GM12878 (cell line): Measurements from ENCODE around the gene RPS23. TPM values are rescaled to one million over a fixed set of nuclear protein-coding genes. Genes with fewer than 3 reads are reported as not detected.

Source experiments
- CREB1 ChIP-seq: IDR thresholded peaks from 2 replicates; pipeline ENCODE4 v1.6.1; 2012; ENCODE audit warnings: low read depth, mild to moderate bottlenecking, inconsistent platforms
- CUX1 ChIP-seq: IDR thresholded peaks from 2 replicates; pipeline ENCODE4 v1.6.1; 2012; ENCODE audit warnings: improper control_type of control experiment, low read depth, low read length; ENCODE audit not compliant: insufficient replicate concordance
- HDAC2 ChIP-seq: fragments of 200-600 bp; sonication (generic); IDR thresholded peaks from 2 replicates; pipeline ENCODE4 v1.6.1; 2017
- MEF2B ChIP-seq: fragments of 450-650 bp; IDR thresholded peaks from 2 replicates; pipeline ENCODE4 v1.6.1; 2018; ENCODE audit warnings: mild to moderate bottlenecking, moderate library complexity; ENCODE audit not compliant: partially characterized antibody, poor library complexity, severe bottlenecking
- MTA2 ChIP-seq: fragments of 450-650 bp; IDR thresholded peaks from 2 replicates; pipeline ENCODE4 v1.6.1; 2016; ENCODE audit warnings: low read depth, mild to moderate bottlenecking, moderate library complexity
- PAX8 ChIP-seq: fragments of 450-650 bp; IDR thresholded peaks from 2 replicates; pipeline ENCODE4 v1.6.1; 2017; ENCODE audit warnings: mild to moderate bottlenecking, moderate library complexity
- PKNOX1 ChIP-seq: fragments of 450-650 bp; IDR thresholded peaks from 2 replicates; pipeline ENCODE4 v1.6.1; 2016; ENCODE audit warnings: mild to moderate bottlenecking
- POU2F2 ChIP-seq: IDR thresholded peaks from 3 replicates; pipeline ENCODE4 v1.6.1; 2011; ENCODE audit warnings: low read depth, mild to moderate bottlenecking, low read length, borderline replicate concordance
- RB1 ChIP-seq: fragments of 450-650 bp; formaldehyde crosslinking; IDR thresholded peaks from 2 replicates; pipeline ENCODE4 v1.6.1; 2017; ENCODE audit warnings: mild to moderate bottlenecking, borderline replicate concordance
- RBBP5 ChIP-seq: fragments of 200-600 bp; sonication (generic); conservative IDR thresholded peaks from 2 replicates; pipeline ENCODE4 v1.6.1; 2016
- RCOR1 ChIP-seq: conservative IDR thresholded peaks from 2 replicates; pipeline ENCODE4 v1.6.1; 2012; ENCODE audit warnings: low read depth, low read length, improper control_type of control experiment
- RELA ChIP-seq: fragments of 450-650 bp; IDR thresholded peaks from 2 replicates; pipeline ENCODE4 v1.8.0; 2014; ENCODE audit warnings: borderline replicate concordance; ENCODE audit not compliant: partially characterized antibody
- SIN3A ChIP-seq: IDR thresholded peaks from 2 replicates; pipeline ENCODE4 v1.6.1; 2012; ENCODE audit warnings: low read depth, low read length, improper control_type of control experiment
- SREBF1 ChIP-seq: IDR thresholded peaks from 2 replicates; pipeline ENCODE4 v1.6.1; 2012; ENCODE audit warnings: mild to moderate bottlenecking, low read length
- SUZ12 ChIP-seq: fragments of 200-600 bp; sonication (generic); IDR thresholded peaks from one replicate; pipeline ENCODE4 v1.6.1; 2018; ENCODE audit warnings: antibody characterized with exemption, mild to moderate bottlenecking; ENCODE audit not compliant: unreplicated experiment
- TBL1XR1 ChIP-seq: IDR thresholded peaks from 2 replicates; pipeline ENCODE4 v1.6.1; 2012; ENCODE audit warnings: low read depth, low read length, improper control_type of control experiment
- TCF12 ChIP-seq: IDR thresholded peaks from 2 replicates; pipeline ENCODE4 v1.6.1; 2011; ENCODE audit warnings: low read depth, mild to moderate bottlenecking, low read length
- YBX1 ChIP-seq: fragments of 450-650 bp; IDR thresholded peaks from 2 replicates; pipeline ENCODE4 v1.6.1; 2016; ENCODE audit warnings: antibody characterized with exemption
- ZBED1 ChIP-seq: IDR thresholded peaks from 2 replicates; pipeline ENCODE4 v1.6.1; 2016; ENCODE audit warnings: borderline replicate concordance
- ZBTB11 ChIP-seq: fragments of 450-650 bp; formaldehyde crosslinking; IDR thresholded peaks from 2 replicates; pipeline ENCODE4 v1.5.0; 2022; ENCODE audit warnings: mild to moderate bottlenecking, missing genetic modification characterization
- polyA plus RNA-seq, 11 experiments: library from polyadenylated mRNA; depleted of rRNA in 4 of 11; unstranded in 6 of 11; stranded (reverse) in 5 of 11; fragments of >200 nt; fragmentation: Nextera tagmentation in 4 of 11; fragmentation: Illumina TruSeq in 1 of 11; extraction: Ambion mirVana in 4 of 11; extraction: Trizol in 1 of 11; gene quantifications; 1 replicate in 1 of 11; 2 replicates in 10 of 11; pipeline versions ENCODE4 v1.2.1 to v1.2.3, GENCODE V29; 2011 to 2016; ENCODE audit warnings: inconsistent platforms in 2 of 11, missing spikeins in 2 of 11, low read depth in 1 of 11
- total RNA-seq, 4 experiments: library from RNA; depleted of rRNA in 3 of 4; stranded (reverse); fragments of >200 nt in 3 of 4; fragmentation: Illumina TruSeq in 1 of 4; extraction: Trizol in 1 of 4; gene quantifications; 2 replicates each; pipeline versions ENCODE4 v1.2.1 to v1.2.3, GENCODE V29; 2013 to 2021
- TF ChIP-seq, protein P1 (sequence below): IDR thresholded peaks from 2 replicates; pipeline ENCODE4 v1.6.1; 2011; ENCODE audit warnings: low read depth, low read length, improper control_type of control experiment, borderline replicate concordance

RPS23 gene
- total and polyA plus RNA-seq, 10 of the 15 experiments (the other 5 are each of a cell fraction or from before 2014, with no cell fraction given), result 2,489 to 8,145 (median 5,256) TPM

- no peak for TF ChIP-seq PKNOX1
- TF ChIP-seq SUZ12, result no peak
- no peak for TF ChIP-seq ZBTB11 (CRISPR knock-in tag)
- TF ChIP-seq YBX1, result no peak
- TF ChIP-seq ZBED1, result no peak
- TF ChIP-seq SREBF1, result no peak
- no peak for TF ChIP-seq RCOR1
- TF ChIP-seq MEF2B, result no peak
- peak; percentile 46 for TF ChIP-seq RELA
- no peak for TF ChIP-seq HDAC2
- TF ChIP-seq CREB1, result no peak
- no peak for TF ChIP-seq MTA2
- TF ChIP-seq CUX1, result no peak
- no peak for TF ChIP-seq TCF12
- TF ChIP-seq RBBP5, result no peak
- TF ChIP-seq, protein P1, sequence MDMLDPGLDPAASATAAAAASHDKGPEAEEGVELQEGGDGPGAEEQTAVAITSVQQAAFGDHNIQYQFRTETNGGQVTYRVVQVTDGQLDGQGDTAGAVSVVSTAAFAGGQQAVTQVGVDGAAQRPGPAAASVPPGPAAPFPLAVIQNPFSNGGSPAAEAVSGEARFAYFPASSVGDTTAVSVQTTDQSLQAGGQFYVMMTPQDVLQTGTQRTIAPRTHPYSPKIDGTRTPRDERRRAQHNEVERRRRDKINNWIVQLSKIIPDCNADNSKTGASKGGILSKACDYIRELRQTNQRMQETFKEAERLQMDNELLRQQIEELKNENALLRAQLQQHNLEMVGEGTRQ, result no peak
- no peak for TF ChIP-seq PAX8
- no peak for TF ChIP-seq TBL1XR1
- TF ChIP-seq SIN3A, result no peak
- TF ChIP-seq RB1, result 0 out of 2 replicates have a peak, but pooled peaks have one; percentile 77
- TF ChIP-seq POU2F2, result peak; percentile 38; the same call in 1 of the 3 replicates
These were observed 52.5 kb downstream of the RPS23 start (continued) for GRCh38 chr5:82225525-82226172.
